Measurements from ENCODE around the gene GRID2. TPM values are rescaled to one million over a fixed set of nuclear protein-coding genes. Genes with fewer than 3 reads are reported as not detected.

The GRID2 gene
- total and polyA plus RNA-seq, 2 of the 4 experiments (the other 2 are of a cell fraction) = under 0.01 TPM; not detected in 1

DNA sequence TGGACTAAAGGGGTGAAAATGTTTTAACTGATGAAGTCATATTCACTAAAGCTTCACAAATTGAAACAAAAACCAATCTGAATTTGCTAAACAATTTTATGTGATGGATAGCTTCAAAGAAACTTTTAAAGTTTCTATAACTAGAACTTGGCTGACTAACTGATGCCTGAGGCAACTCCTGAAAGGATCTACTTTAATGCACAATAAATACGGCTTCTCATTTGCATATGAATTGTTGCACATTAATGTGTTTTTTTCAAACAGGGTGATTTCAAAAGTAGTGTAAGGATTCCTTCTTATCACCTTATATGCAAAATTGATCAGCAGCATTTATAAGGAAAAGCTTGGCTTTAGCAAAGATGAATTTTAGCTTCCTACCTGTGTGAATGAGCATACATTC is 1466.4 kb downstream of the GRID2 start:
- Histone ChIP-seq H2BK20ac (ENCODE audit: low read depth, low read length) (no peak overlapping the region), H3K4me1 (ENCODE audit: control insufficient read depth, insufficient read depth, low read length) (no peaks in the 10 kb centered on the region), H3K9me1 (ENCODE audit: insufficient read depth, low read length) (no peaks in the 10 kb centered on the region), H3K9ac (ENCODE audit: low read depth, low read length) (no peak overlapping the region), H2BK120ac (ENCODE audit: low read depth, low read length) (no peak overlapping the region), H3K18ac (ENCODE audit: low read depth, low read length) (no peak overlapping the region), H3K14ac (replicated peaks; ENCODE audit: low read depth, low read length) (no peak overlapping the region), H3K23ac (ENCODE audit: low read depth, low read length) (no peak overlapping the region), H3K4ac (ENCODE audit: low read depth, low read length) (no peak overlapping the region), H3K9me3 (ENCODE audit: control insufficient read depth, insufficient read depth, low read length) (no peaks in the 10 kb centered on the region), H2AK9ac (replicated peaks; ENCODE audit: low read depth, low read length, poor library complexity) (no peak overlapping the region), H2AK5ac (ENCODE audit: low read depth, low read length) (no peak overlapping the region), H3K56ac (ENCODE audit: extremely low read depth, insufficient read depth, low read length) (no peak overlapping the region), H2AFZ (replicated peaks; ENCODE audit: low read length, poor library complexity) (no peak overlapping the region), H3K27me3 (ENCODE audit: control insufficient read depth, insufficient read depth, low read length) (0 out of 2 replicates have a peak, but pooled peaks cover 3% of the 10 kb centered on the region), H4K91ac (ENCODE audit: insufficient read depth, low read depth, low read length) (no peak overlapping the region), H3K36me3 (ENCODE audit: control insufficient read depth, insufficient read depth, low read length) (no peaks in the 10 kb centered on the region), H4K8ac (ENCODE audit: low read depth in 2 of 2, low read length in 2 of 2) (no peak overlapping the region), H4K20me1 (ENCODE audit: insufficient read depth, low read length) (no peaks in the 10 kb centered on the region), H2BK15ac (ENCODE audit: low read depth, low read length) (no peak overlapping the region), H2BK5ac (ENCODE audit: low read depth, low read length, poor library complexity, severe bottlenecking) (no peak overlapping the region), H3K4me2 (ENCODE audit: low read depth, low read length) (no peak overlapping the region), H3K27ac (ENCODE audit: insufficient read depth, low read length) (no peak overlapping the region), H3K79me1 (ENCODE audit: low read depth in 1 of 2, low read length in 2 of 2) (no peaks in the 10 kb centered on the region), H4K5ac (ENCODE audit: low read depth, low read length) (no peak overlapping the region), H3K4me3 (ENCODE audit: insufficient read depth, low read depth, low read length) (no peak overlapping the region)
- POLR2A ChIA-PET (ENCODE audit: unreplicated experiment) = no interaction called here
- no peak for ATAC-seq (ENCODE audit: low read depth)
- no CpG with 5 or more reads among the region's 1 CpG for WGBS, 2 experiments (ENCODE audit: extremely low coverage in 2 of 2, insufficient read length in 1 of 2)
- intact Hi-C loops (cut with micrococcal nuclease) (no loop called here), in situ Hi-C loops (cut with MboI; ENCODE audit: low sequenced_read_pairs) (no loop called here), dilution Hi-C loops (cut with HindIII; ENCODE audit: low sequenced_read_pairs, unreplicated experiment) (no loop called here)
- CTCF ChIA-PET = no interaction called here
- no peak for DNase-seq
- TF ChIP-seq MAZ (IDR thresholded peaks at IDR 0.05; ENCODE audit: borderline replicate concordance, low read depth, low read length) (no peak), BHLHE40 (IDR thresholded peaks at IDR 0.05; ENCODE audit: low read depth, low read length) (no peak), RCOR1 (IDR thresholded peaks at IDR 0.05; ENCODE audit: insufficient replicate concordance, low read length) (no peak), POLR2A (IDR thresholded peaks at IDR 0.05; ENCODE audit: low read depth, low read length) (no peak), FOS (IDR thresholded peaks at IDR 0.05; ENCODE audit: low read depth, low read length) (no peak), CHD1 (IDR thresholded peaks at IDR 0.05; ENCODE audit: low read depth, low read length) (no peak), CEBPB (IDR thresholded peaks at IDR 0.05; ENCODE audit: low read depth, low read length) (no peak), SMC3 (IDR thresholded peaks at IDR 0.05; ENCODE audit: low read depth, low read length) (no peak), MAFK (IDR thresholded peaks at IDR 0.05; ENCODE audit: low read depth, low read length) (no peak), RFX5 (IDR thresholded peaks at IDR 0.05; ENCODE audit: low read depth, low read length) (no peak), MXI1 (IDR thresholded peaks at IDR 0.05; ENCODE audit: borderline replicate concordance, low read depth, low read length) (no peak), NFE2L2 (IDR thresholded peaks at IDR 0.05; ENCODE audit: low read depth, low read length) (no peak)
- TF ChIP-seq, protein P1, sequence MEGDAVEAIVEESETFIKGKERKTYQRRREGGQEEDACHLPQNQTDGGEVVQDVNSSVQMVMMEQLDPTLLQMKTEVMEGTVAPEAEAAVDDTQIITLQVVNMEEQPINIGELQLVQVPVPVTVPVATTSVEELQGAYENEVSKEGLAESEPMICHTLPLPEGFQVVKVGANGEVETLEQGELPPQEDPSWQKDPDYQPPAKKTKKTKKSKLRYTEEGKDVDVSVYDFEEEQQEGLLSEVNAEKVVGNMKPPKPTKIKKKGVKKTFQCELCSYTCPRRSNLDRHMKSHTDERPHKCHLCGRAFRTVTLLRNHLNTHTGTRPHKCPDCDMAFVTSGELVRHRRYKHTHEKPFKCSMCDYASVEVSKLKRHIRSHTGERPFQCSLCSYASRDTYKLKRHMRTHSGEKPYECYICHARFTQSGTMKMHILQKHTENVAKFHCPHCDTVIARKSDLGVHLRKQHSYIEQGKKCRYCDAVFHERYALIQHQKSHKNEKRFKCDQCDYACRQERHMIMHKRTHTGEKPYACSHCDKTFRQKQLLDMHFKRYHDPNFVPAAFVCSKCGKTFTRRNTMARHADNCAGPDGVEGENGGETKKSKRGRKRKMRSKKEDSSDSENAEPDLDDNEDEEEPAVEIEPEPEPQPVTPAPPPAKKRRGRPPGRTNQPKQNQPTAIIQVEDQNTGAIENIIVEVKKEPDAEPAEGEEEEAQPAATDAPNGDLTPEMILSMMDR (conservative IDR thresholded peaks at IDR 0.05; ENCODE audit: low read depth, low read length) = no peak
- TF ChIP-seq, protein P2, sequence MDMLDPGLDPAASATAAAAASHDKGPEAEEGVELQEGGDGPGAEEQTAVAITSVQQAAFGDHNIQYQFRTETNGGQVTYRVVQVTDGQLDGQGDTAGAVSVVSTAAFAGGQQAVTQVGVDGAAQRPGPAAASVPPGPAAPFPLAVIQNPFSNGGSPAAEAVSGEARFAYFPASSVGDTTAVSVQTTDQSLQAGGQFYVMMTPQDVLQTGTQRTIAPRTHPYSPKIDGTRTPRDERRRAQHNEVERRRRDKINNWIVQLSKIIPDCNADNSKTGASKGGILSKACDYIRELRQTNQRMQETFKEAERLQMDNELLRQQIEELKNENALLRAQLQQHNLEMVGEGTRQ (IDR thresholded peaks at IDR 0.05; ENCODE audit: low read depth, low read length) = no peak
- TF ChIP-seq, protein P3, sequence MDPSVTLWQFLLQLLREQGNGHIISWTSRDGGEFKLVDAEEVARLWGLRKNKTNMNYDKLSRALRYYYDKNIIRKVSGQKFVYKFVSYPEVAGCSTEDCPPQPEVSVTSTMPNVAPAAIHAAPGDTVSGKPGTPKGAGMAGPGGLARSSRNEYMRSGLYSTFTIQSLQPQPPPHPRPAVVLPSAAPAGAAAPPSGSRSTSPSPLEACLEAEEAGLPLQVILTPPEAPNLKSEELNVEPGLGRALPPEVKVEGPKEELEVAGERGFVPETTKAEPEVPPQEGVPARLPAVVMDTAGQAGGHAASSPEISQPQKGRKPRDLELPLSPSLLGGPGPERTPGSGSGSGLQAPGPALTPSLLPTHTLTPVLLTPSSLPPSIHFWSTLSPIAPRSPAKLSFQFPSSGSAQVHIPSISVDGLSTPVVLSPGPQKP (IDR thresholded peaks at IDR 0.05; ENCODE audit: borderline replicate concordance, low read depth, low read length) = no peak
- BruUV-seq (replicated peaks) = no TSS peak
